ENCODE data around the gene CORO2B.

CORO2B gene

GRCh38 chr15:68697711-68698690 is 119.2 kb downstream of the CORO2B start:
- no peak for DNase-seq (ENCODE audit: low read depth in 2 of 2)

GRCh38 chr15:68698708-68699107 is 119.9 kb downstream of the CORO2B start:
- DNase-seq (ENCODE audit: low read depth in 2 of 2) = no peak

GRCh38 chr15:68699124-68699880 is 120.5 kb downstream of the CORO2B start:
- no peak for DNase-seq (ENCODE audit: low read depth in 2 of 2)

GRCh38 chr15:68699881-68700454 is 121.2 kb downstream of the CORO2B start:
- no peak for DNase-seq (ENCODE audit: low read depth in 2 of 2)

GRCh38 chr15:68700455-68701123 is 121.8 kb downstream of the CORO2B start:
- DNase-seq (ENCODE audit: low read depth in 2 of 2) = no peak

GRCh38 chr15:68701886-68702285 is 123.1 kb downstream of the CORO2B start:
- no peak for DNase-seq (ENCODE audit: low read depth in 2 of 2)

- DNase-seq (ENCODE audit: low read depth in 2 of 2) = no peak
Observed at GRCh38 chr15:68704496-68705021, 125.8 kb downstream of the CORO2B start.

- no peak for DNase-seq (ENCODE audit: low read depth in 2 of 2)
Observed at GRCh38 chr15:68706256-68706655, 127.5 kb downstream of the CORO2B start.

GRCh38 chr15:68706931-68707330 is 128.1 kb downstream of the CORO2B start:
- DNase-seq (ENCODE audit: low read depth in 2 of 2) = no peak

- no peak for DNase-seq (ENCODE audit: low read depth in 2 of 2)
Observed at GRCh38 chr15:68707386-68707785, 128.6 kb downstream of the CORO2B start.

- no peak for DNase-seq (ENCODE audit: low read depth in 2 of 2)
Observed at GRCh38 chr15:68709876-68710275, 131.1 kb downstream of the CORO2B start.

GRCh38 chr15:68710536-68710935 is 131.7 kb downstream of the CORO2B start:
- DNase-seq (ENCODE audit: low read depth in 2 of 2) = no peak

GRCh38 chr15:68711406-68711805 is 132.6 kb downstream of the CORO2B start:
- DNase-seq (ENCODE audit: low read depth in 2 of 2) = no peak

GRCh38 chr15:68712886-68713285 is 134.1 kb downstream of the CORO2B start:
- no peak for DNase-seq (ENCODE audit: low read depth in 2 of 2)

- no peak for DNase-seq (ENCODE audit: low read depth in 2 of 2)
Observed at GRCh38 chr15:68713874-68714273, 135.1 kb downstream of the CORO2B start.

GRCh38 chr15:68715111-68715510 is 136.3 kb downstream of the CORO2B start:
- no peak for DNase-seq (ENCODE audit: low read depth in 2 of 2)

- DNase-seq (ENCODE audit: low read depth in 2 of 2) = no peak
Observed at GRCh38 chr15:68717951-68718350, 139.2 kb downstream of the CORO2B start.

- no peak for DNase-seq (ENCODE audit: low read depth in 2 of 2)
Observed at GRCh38 chr15:68718468-68718867, 139.7 kb downstream of the CORO2B start.

- no peak for DNase-seq (ENCODE audit: low read depth in 2 of 2)
Observed at GRCh38 chr15:68719051-68719450, 140.3 kb downstream of the CORO2B start.

- no peak for DNase-seq (ENCODE audit: low read depth in 2 of 2)
Observed at GRCh38 chr15:68719672-68720071, 140.9 kb downstream of the CORO2B start.

GRCh38 chr15:68721886-68722285 is 143.1 kb downstream of the CORO2B start:
- no peak for DNase-seq (ENCODE audit: low read depth in 2 of 2)

GRCh38 chr15:68725736-68726135 is 146.9 kb downstream of the CORO2B start:
- no peak for DNase-seq (ENCODE audit: low read depth in 2 of 2)
